Measurements from ENCODE around the gene ATP4B. TPM values are rescaled to one million over a fixed set of nuclear protein-coding genes. Genes with fewer than 3 reads are reported as not detected.

Gene ATP4B
- total RNA-seq, 1 experiment from 2014 or later, result not detected

DNA sequence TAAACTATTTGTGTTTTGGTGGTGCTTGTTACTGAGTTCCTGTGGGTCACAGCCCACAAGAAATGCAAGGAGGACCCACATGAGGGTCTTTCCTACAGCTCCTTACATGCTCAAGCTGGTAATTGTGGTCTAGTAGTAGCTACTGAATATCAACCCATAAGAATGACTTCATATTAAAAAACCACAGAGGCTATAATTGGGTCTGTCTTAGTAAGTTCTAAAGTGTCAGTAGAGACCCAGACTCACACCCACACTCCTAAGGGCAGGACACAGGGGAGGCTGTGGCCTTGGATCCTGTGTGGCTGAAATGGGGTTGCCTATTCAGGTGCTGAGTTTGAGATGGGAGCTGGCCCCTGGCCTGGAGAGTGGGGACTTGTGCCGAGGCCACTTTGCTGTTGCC lies 53.8 kb downstream of the ATP4B start:
- Histone ChIP-seq H3K23ac (ENCODE audit: insufficient read length, low read depth, low read length) (no peak overlapping the region), H2AK5ac (ENCODE audit: insufficient read length, low read length) (no peak overlapping the region), H3K4me2 (ENCODE audit: insufficient read depth, insufficient read length, low read length) (no peak overlapping the region), H2BK15ac (ENCODE audit: low read depth, low read length) (no peak overlapping the region), H2BK20ac (ENCODE audit: low read depth, low read length, poor library complexity, severe bottlenecking) (no peak overlapping the region), H3T11ph (ENCODE audit: low read length) (no peak overlapping the region), H4K8ac (replicated peaks; ENCODE audit: insufficient read length, low read depth, low read length) (no peak overlapping the region), H3K4ac (ENCODE audit: low read depth, low read length) (no peak overlapping the region), H3K14ac (ENCODE audit: insufficient read depth, low read length) (no peak overlapping the region), H3K9me3 (ENCODE audit: control insufficient read depth, low read depth, low read length) (no peaks in the 10 kb centered on the region), H3K18ac (ENCODE audit: insufficient read length, low read depth, low read length) (no peak overlapping the region), H4K20me1 (ENCODE audit: control insufficient read depth, insufficient read depth, insufficient read length) (no peaks in the 10 kb centered on the region), H3K9ac (ENCODE audit: extremely low read depth, insufficient read length, low read length) (no peak overlapping the region), H4K91ac (ENCODE audit: insufficient read length, low read depth, low read length) (no peak overlapping the region), H2BK12ac (ENCODE audit: insufficient read length, low read depth, low read length) (no peak overlapping the region), H3K79me2 (ENCODE audit: insufficient read depth, low read length) (peaks cover 14% of the 10 kb centered on the region; the same call in 1 of the 2 replicates), H2BK120ac (ENCODE audit: low read depth, low read length, poor library complexity, severe bottlenecking) (no peak overlapping the region), H2BK5ac (ENCODE audit: insufficient read length, low read length) (no peak overlapping the region), H3K56ac (ENCODE audit: insufficient read length, low read depth, low read length) (no peak overlapping the region), H3K23me2 (ENCODE audit: insufficient read length, low read depth, low read length, poor library complexity, severe bottlenecking) (no peaks in the 10 kb centered on the region), H3K27me3 (ENCODE audit: insufficient read depth, low read length) (no peaks in the 10 kb centered on the region), H3K79me1 (ENCODE audit: insufficient read depth, low read depth, low read length, poor library complexity, severe bottlenecking) (no peaks in the 10 kb centered on the region), H4K5ac (ENCODE audit: insufficient read length, low read depth, low read length) (no peak overlapping the region), H3K4me1 (ENCODE audit: insufficient read depth, low read length) (no peaks in the 10 kb centered on the region), H2AFZ (ENCODE audit: low read length) (no peak overlapping the region), H3K27ac (ENCODE audit: insufficient read length, low read depth, low read length) (no peak overlapping the region)
- no peak for DNase-seq
- Mint-ChIP-seq H3K27me3 (ENCODE audit: low read depth) (no peaks in the 10 kb centered on the region), H3K4me1 (peaks cover 16 to 21% of the 10 kb centered on the region in 2 experiments), H3K9me3 (peaks cover 0 to 6% of the 10 kb centered on the region in 2 experiments; a peak in 2 of 5 replicates), H3K27ac (no peak overlapping the region), H3K4me3 (no peak overlapping the region), H3K36me3 (ENCODE audit: insufficient read depth in 1 of 3, low read depth in 3 of 3) (peaks cover 28 to 51% (median 47%) of the 10 kb centered on the region in 3 experiments)
- TF ChIP-seq, protein P1, sequence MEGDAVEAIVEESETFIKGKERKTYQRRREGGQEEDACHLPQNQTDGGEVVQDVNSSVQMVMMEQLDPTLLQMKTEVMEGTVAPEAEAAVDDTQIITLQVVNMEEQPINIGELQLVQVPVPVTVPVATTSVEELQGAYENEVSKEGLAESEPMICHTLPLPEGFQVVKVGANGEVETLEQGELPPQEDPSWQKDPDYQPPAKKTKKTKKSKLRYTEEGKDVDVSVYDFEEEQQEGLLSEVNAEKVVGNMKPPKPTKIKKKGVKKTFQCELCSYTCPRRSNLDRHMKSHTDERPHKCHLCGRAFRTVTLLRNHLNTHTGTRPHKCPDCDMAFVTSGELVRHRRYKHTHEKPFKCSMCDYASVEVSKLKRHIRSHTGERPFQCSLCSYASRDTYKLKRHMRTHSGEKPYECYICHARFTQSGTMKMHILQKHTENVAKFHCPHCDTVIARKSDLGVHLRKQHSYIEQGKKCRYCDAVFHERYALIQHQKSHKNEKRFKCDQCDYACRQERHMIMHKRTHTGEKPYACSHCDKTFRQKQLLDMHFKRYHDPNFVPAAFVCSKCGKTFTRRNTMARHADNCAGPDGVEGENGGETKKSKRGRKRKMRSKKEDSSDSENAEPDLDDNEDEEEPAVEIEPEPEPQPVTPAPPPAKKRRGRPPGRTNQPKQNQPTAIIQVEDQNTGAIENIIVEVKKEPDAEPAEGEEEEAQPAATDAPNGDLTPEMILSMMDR (conservative IDR thresholded peaks at IDR 0.05), result no peak
- WGBS (ENCODE audit: extremely low coverage, insufficient read length, low lambda C conversion rate), result no CpG with 5 or more reads among the region's 1 CpG

Measured in H9 (cell line).